ENCODE measurements around the gene KCNH5. TPM values are rescaled to one million over a fixed set of nuclear protein-coding genes. Genes with fewer than 3 reads are reported as not detected.

Gene KCNH5
- total and polyA plus RNA-seq, 9 of the 15 experiments (the other 6 are each of a cell fraction or from before 2014, with no cell fraction given), result 1.1 to 2.4 (median 1.4) TPM

GRCh38 chr14:62662811-62663455 is 382.3 kb downstream of the KCNH5 start:
- CTCF ChIA-PET (ENCODE audit: low intra/inter-chr PET ratio), result no interaction called here
- no TSS peak for BruUV-seq (replicated peaks)
- intact Hi-C loops (cut with micrococcal nuclease) (no loop called here), in situ Hi-C loops (cut with MboI) (no loop called here)
- Histone ChIP-seq H3K79me2 (ENCODE audit: control insufficient read depth, insufficient read depth, low read length) (no peaks in the 10 kb centered on the region), H4K20me1 (replicated peaks; ENCODE audit: control insufficient read depth, insufficient read depth, low read length) (no peaks in the 10 kb centered on the region), H3K36me3 (ENCODE audit: control insufficient read depth, insufficient read depth, low read length) (no peaks in the 10 kb centered on the region), H3K4me2 (ENCODE audit: insufficient read depth, low read length) (no peak overlapping the region), H2AFZ (ENCODE audit: low read depth, low read length) (no peak overlapping the region), H3K4me1 (replicated peaks in 1 of 2; ENCODE audit: control insufficient read depth in 2 of 2, insufficient read depth in 2 of 2, low read length in 2 of 2) (no peaks in the 10 kb centered on the region), H3K9me1 (ENCODE audit: control insufficient read depth, insufficient read depth, low read length) (no peaks in the 10 kb centered on the region), H3K9me3 (replicated peaks; ENCODE audit: control insufficient read depth, insufficient read depth, low read depth, low read length) (no peaks in the 10 kb centered on the region), H3K4me3 (no peak overlapping the region), H3K9ac (ENCODE audit: insufficient read depth in 1 of 2, low read depth in 2 of 2, low read length in 2 of 2) (no peak overlapping the region), H3K27me3 (ENCODE audit: control insufficient read depth in 2 of 2, insufficient read depth in 2 of 2, low read length in 2 of 2) (no peaks in the 10 kb centered on the region), H3K27ac (ENCODE audit: extremely low read depth, low read depth, low read length) (no peak overlapping the region)
- no peak for DNase-seq (ENCODE audit: extremely low read depth in 1 of 4, low spot score in 3 of 4)
- FAIRE-seq, result no peak
- ATAC-seq, result no peak
- TF ChIP-seq RBM17 (IDR thresholded peaks at IDR 0.05; ENCODE audit: borderline replicate concordance, low read depth, low read length), result no peak
- TF ChIP-seq FOXK2 (conservative IDR thresholded peaks at IDR 0.05 in 1 of 2, IDR thresholded peaks at IDR 0.05 in 1 of 2; ENCODE audit: low read depth in 2 of 2), result no peak
- no peak for TF ChIP-seq TAF15 (IDR thresholded peaks at IDR 0.05; ENCODE audit: low read depth, low read length)
- TF ChIP-seq NFIX (CRISPR knock-in tag; IDR thresholded peaks at IDR 0.05; ENCODE audit: low read depth), result no peak
- no peak for TF ChIP-seq SRF (CRISPR knock-in tag; IDR thresholded peaks at IDR 0.05)
- no peak for TF ChIP-seq MTA3 (IDR thresholded peaks at IDR 0.05; ENCODE audit: borderline replicate concordance)
- no peak for TF ChIP-seq CCAR2 (IDR thresholded peaks at IDR 0.05; ENCODE audit: low read depth, low read length)
- no peak for TF ChIP-seq ZBTB7A (IDR thresholded peaks at IDR 0.05; ENCODE audit: borderline replicate concordance, control insufficient read depth, low read depth, low read length)
- no peak for TF ChIP-seq NR2F6 (CRISPR knock-in tag; IDR thresholded peaks at IDR 0.05)
- no peak for TF ChIP-seq BRCA1 (IDR thresholded peaks at IDR 0.05)
- no peak for TF ChIP-seq BRCA1 (CRISPR knock-in tag; IDR thresholded peaks at IDR 0.05)
- TF ChIP-seq BRD4 (IDR thresholded peaks at IDR 0.05), result no peak
- no peak for TF ChIP-seq GTF2F1 (IDR thresholded peaks at IDR 0.05; ENCODE audit: low read depth, low read length)
- no peak for TF ChIP-seq MTA2 (IDR thresholded peaks at IDR 0.05; ENCODE audit: low read depth)
- TF ChIP-seq POU5F1 (IDR thresholded peaks at IDR 0.05; ENCODE audit: borderline replicate concordance, low read depth, low read length, partially characterized antibody), result no peak
- no peak for TF ChIP-seq CBX8 (IDR thresholded peaks at IDR 0.05; ENCODE audit: borderline replicate concordance, extremely low read depth, low read depth, low read length, poor library complexity, severe bottlenecking)
- no peak for TF ChIP-seq SIX5 (IDR thresholded peaks at IDR 0.05; ENCODE audit: borderline replicate concordance in 1 of 2, insufficient read depth in 1 of 2, low read depth in 1 of 2, low read length in 2 of 2)
- no peak for TF ChIP-seq ZHX1 (conservative IDR thresholded peaks at IDR 0.05; ENCODE audit: low read length)
- POLR2A ChIA-PET, result interaction anchor here (0.6 kb wide), 1 partner anchor 467 kb away, joined by 3 read pairs; no protein-coding TSS in a partner anchor
- under 1% methylated on average over 11 of the region's 11 CpGs for WGBS (ENCODE audit: insufficient coverage, low coverage, missing lambda C conversion rate)
